MM.1S (cell line): ENCODE measurements around the gene CGAS.

Experiments used
- EZH2 ChIP-seq: fragments of 300-600 bp; sonication (generic); optimal IDR thresholded peaks from 2 replicates; pipeline ENCODE3; 2017; ENCODE audit warnings: low read depth, mild to moderate bottlenecking, antibody characterized with exemption, low read length, mixed read lengths
- EZH2phosphoT487 ChIP-seq: fragments of 300-600 bp; sonication (generic); IDR thresholded peaks from 2 replicates; pipeline ENCODE4 v1.6.1; 2018; ENCODE audit warnings: antibody characterized with exemption, low read length
- TF ChIP-seq, protein P1 (sequence below): fragments of 300-600 bp; sonication (generic); IDR thresholded peaks from 2 replicates; pipeline ENCODE4 v1.5.1; 2016; ENCODE audit warnings: antibody characterized with exemption, low read length, mixed read lengths

DNA sequence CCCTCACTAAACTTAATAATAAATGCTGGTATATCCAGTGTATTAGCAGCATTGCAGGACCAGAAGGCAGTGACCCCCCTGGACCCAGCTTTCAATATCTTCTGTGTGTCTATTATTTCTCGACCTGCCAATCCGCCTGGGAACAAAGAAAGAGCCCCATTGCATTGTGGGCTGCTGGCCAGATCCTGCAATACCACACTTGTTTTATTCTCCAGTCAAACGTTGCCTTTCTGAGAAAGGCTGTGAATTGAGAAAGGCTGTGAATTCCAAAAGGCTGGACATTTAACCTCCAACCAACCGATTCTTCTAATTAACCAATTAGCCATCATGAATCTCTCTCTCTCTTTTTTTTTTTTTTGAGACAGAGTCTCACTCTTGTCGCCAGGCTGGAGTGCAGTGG, 8.0 kb upstream of the CGAS start:
- TF ChIP-seq, protein P1, sequence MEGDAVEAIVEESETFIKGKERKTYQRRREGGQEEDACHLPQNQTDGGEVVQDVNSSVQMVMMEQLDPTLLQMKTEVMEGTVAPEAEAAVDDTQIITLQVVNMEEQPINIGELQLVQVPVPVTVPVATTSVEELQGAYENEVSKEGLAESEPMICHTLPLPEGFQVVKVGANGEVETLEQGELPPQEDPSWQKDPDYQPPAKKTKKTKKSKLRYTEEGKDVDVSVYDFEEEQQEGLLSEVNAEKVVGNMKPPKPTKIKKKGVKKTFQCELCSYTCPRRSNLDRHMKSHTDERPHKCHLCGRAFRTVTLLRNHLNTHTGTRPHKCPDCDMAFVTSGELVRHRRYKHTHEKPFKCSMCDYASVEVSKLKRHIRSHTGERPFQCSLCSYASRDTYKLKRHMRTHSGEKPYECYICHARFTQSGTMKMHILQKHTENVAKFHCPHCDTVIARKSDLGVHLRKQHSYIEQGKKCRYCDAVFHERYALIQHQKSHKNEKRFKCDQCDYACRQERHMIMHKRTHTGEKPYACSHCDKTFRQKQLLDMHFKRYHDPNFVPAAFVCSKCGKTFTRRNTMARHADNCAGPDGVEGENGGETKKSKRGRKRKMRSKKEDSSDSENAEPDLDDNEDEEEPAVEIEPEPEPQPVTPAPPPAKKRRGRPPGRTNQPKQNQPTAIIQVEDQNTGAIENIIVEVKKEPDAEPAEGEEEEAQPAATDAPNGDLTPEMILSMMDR = no peak
- TF ChIP-seq EZH2 (no peak), EZH2phosphoT487 (no peak)
